ENCODE results near the gene DCP1A.
"Not testable (repeated sequence)": the region's sequence is repeated elsewhere in the genome, so short reads cannot be mapped to it uniquely, and the experiment has no call there.

Gene DCP1A

GRCh38 chr3:53347261-53348064 lies at the start of gene DCP1A:
Gene DCP1A, minus strand, starts transcription at chr3:53347543. Its CDS starts 26 bp downstream, at chr3:53347517.
- no peaks in the 10 kb centered on the region for H3K27me3 ChIP-seq (ENCODE audit: control insufficient read depth in 2 of 2, insufficient read depth in 2 of 2, low read length in 2 of 2)
- H3K9ac ChIP-seq (ENCODE audit: low read depth in 1 of 2, low read length in 2 of 2): peak within 1 kb of the TSS; percentile 96 to 97
- H3K27ac ChIP-seq (ENCODE audit: low read depth in 2 of 2, low read length in 2 of 2): peak within 1 kb of the TSS; percentile 95 to 97
- no peaks in the 10 kb centered on the region for H3K9me3 ChIP-seq (ENCODE audit: control insufficient read depth in 2 of 2, low read length in 2 of 2)
- H3K36me3 ChIP-seq (ENCODE audit: control insufficient read depth in 2 of 2, insufficient read depth in 2 of 2, low read length in 2 of 2): peaks cover 5 to 6% of the 10 kb centered on the region in 2 donors
- peaks cover 11 to 15% of the 10 kb centered on the region in 2 donors for H3K4me1 ChIP-seq (ENCODE audit: control insufficient read depth in 2 of 2, insufficient read depth in 2 of 2, low read length in 2 of 2)
- peak within 1 kb of the TSS; percentile 98 to 99 for H3K4me3 ChIP-seq (ENCODE audit: low read length in 2 of 2)

GRCh38 chr3:53384465-53385423 lies 37.4 kb upstream of the DCP1A start:
- Histone ChIP-seq H3K9me3 (ENCODE audit: control insufficient read depth in 2 of 2, low read length in 2 of 2) (no peaks in the 10 kb centered on the region), H3K4me1 (ENCODE audit: control insufficient read depth in 2 of 2, insufficient read depth in 2 of 2, low read length in 2 of 2) (no peaks in the 10 kb centered on the region), H3K27ac (ENCODE audit: low read depth in 2 of 2, low read length in 2 of 2) (no peak overlapping the region)

GRCh38 chr3:53382106-53382505 lies 34.8 kb upstream of the DCP1A start:
- no peaks in the 10 kb centered on the region for H3K27me3 ChIP-seq (ENCODE audit: control insufficient read depth in 2 of 2, insufficient read depth in 2 of 2, low read length in 2 of 2)
- no peak overlapping the region for H3K27ac ChIP-seq (ENCODE audit: low read depth in 2 of 2, low read length in 2 of 2)
- H3K4me1 ChIP-seq (ENCODE audit: control insufficient read depth in 2 of 2, insufficient read depth in 2 of 2, low read length in 2 of 2): no peaks in the 10 kb centered on the region
- H3K36me3 ChIP-seq (ENCODE audit: control insufficient read depth in 2 of 2, insufficient read depth in 2 of 2, low read length in 2 of 2): no peaks in the 10 kb centered on the region
- H3K9me3 ChIP-seq (ENCODE audit: control insufficient read depth in 2 of 2, low read length in 2 of 2): no peaks in the 10 kb centered on the region
- no peak overlapping the region for H3K4me3 ChIP-seq (ENCODE audit: low read length in 2 of 2)
- no peak overlapping the region for H3K9ac ChIP-seq (ENCODE audit: low read depth in 1 of 2, low read length in 2 of 2)

More at GRCh38 chr3:53384465-53385423, 37.4 kb upstream of the DCP1A start:
- Histone ChIP-seq H3K9ac (ENCODE audit: low read depth in 1 of 2, low read length in 2 of 2) (no peak overlapping the region), H3K27me3 (ENCODE audit: control insufficient read depth in 2 of 2, insufficient read depth in 2 of 2, low read length in 2 of 2) (no peaks in the 10 kb centered on the region), H3K4me3 (ENCODE audit: low read length in 2 of 2) (no peak overlapping the region), H3K36me3 (ENCODE audit: control insufficient read depth in 2 of 2, insufficient read depth in 2 of 2, low read length in 2 of 2) (no peaks in the 10 kb centered on the region)

GRCh38 chr3:53380306-53380705 lies 33.0 kb upstream of the DCP1A start:
- no peak overlapping the region for H3K9ac ChIP-seq (ENCODE audit: low read depth in 1 of 2, low read length in 2 of 2)
- no peak overlapping the region for H3K4me3 ChIP-seq (ENCODE audit: low read length in 2 of 2)
- H3K36me3 ChIP-seq (ENCODE audit: control insufficient read depth in 2 of 2, insufficient read depth in 2 of 2, low read length in 2 of 2): no peaks in the 10 kb centered on the region
- no peaks in the 10 kb centered on the region for H3K9me3 ChIP-seq (ENCODE audit: control insufficient read depth in 2 of 2, low read length in 2 of 2)
- no peaks in the 10 kb centered on the region for H3K27me3 ChIP-seq (ENCODE audit: control insufficient read depth in 2 of 2, insufficient read depth in 2 of 2, low read length in 2 of 2)
- H3K27ac ChIP-seq (ENCODE audit: low read depth in 2 of 2, low read length in 2 of 2): no peak overlapping the region
- no peaks in the 10 kb centered on the region for H3K4me1 ChIP-seq (ENCODE audit: control insufficient read depth in 2 of 2, insufficient read depth in 2 of 2, low read length in 2 of 2)

GRCh38 chr3:53379898-53380297 lies 32.6 kb upstream of the DCP1A start:
- no peaks in the 10 kb centered on the region for H3K36me3 ChIP-seq (ENCODE audit: control insufficient read depth in 2 of 2, insufficient read depth in 2 of 2, low read length in 2 of 2)
- no peak overlapping the region for H3K4me3 ChIP-seq (ENCODE audit: low read length in 2 of 2)
- H3K9me3 ChIP-seq (ENCODE audit: control insufficient read depth in 2 of 2, low read length in 2 of 2): no peaks in the 10 kb centered on the region
- H3K4me1 ChIP-seq (ENCODE audit: control insufficient read depth in 2 of 2, insufficient read depth in 2 of 2, low read length in 2 of 2): no peaks in the 10 kb centered on the region
- H3K27me3 ChIP-seq (ENCODE audit: control insufficient read depth in 2 of 2, insufficient read depth in 2 of 2, low read length in 2 of 2): no peaks in the 10 kb centered on the region
- no peak overlapping the region for H3K9ac ChIP-seq (ENCODE audit: low read depth in 1 of 2, low read length in 2 of 2)
- H3K27ac ChIP-seq (ENCODE audit: low read depth in 2 of 2, low read length in 2 of 2): no peak overlapping the region

GRCh38 chr3:53377794-53378193 lies 30.5 kb upstream of the DCP1A start:
- no peak overlapping the region for H3K27ac ChIP-seq (ENCODE audit: low read depth in 2 of 2, low read length in 2 of 2)
- H3K36me3 ChIP-seq (ENCODE audit: control insufficient read depth in 2 of 2, insufficient read depth in 2 of 2, low read length in 2 of 2): no peaks in the 10 kb centered on the region
- no peaks in the 10 kb centered on the region for H3K9me3 ChIP-seq (ENCODE audit: control insufficient read depth in 2 of 2, low read length in 2 of 2)
- no peak overlapping the region for H3K9ac ChIP-seq (ENCODE audit: low read depth in 1 of 2, low read length in 2 of 2)
- H3K27me3 ChIP-seq (ENCODE audit: control insufficient read depth in 2 of 2, insufficient read depth in 2 of 2, low read length in 2 of 2): no peaks in the 10 kb centered on the region
- no peak overlapping the region for H3K4me3 ChIP-seq (ENCODE audit: low read length in 2 of 2)
- H3K4me1 ChIP-seq (ENCODE audit: control insufficient read depth in 2 of 2, insufficient read depth in 2 of 2, low read length in 2 of 2): no peaks in the 10 kb centered on the region

GRCh38 chr3:53376679-53377078 lies 29.3 kb upstream of the DCP1A start:
- no peak overlapping the region for H3K27ac ChIP-seq (ENCODE audit: low read depth in 2 of 2, low read length in 2 of 2)
- H3K4me1 ChIP-seq (ENCODE audit: control insufficient read depth in 2 of 2, insufficient read depth in 2 of 2, low read length in 2 of 2): no peaks in the 10 kb centered on the region
- H3K9me3 ChIP-seq (ENCODE audit: control insufficient read depth in 2 of 2, low read length in 2 of 2): no peaks in the 10 kb centered on the region
- no peak overlapping the region for H3K9ac ChIP-seq (ENCODE audit: low read depth in 1 of 2, low read length in 2 of 2)
- H3K4me3 ChIP-seq (ENCODE audit: low read length in 2 of 2): no peak overlapping the region
- no peaks in the 10 kb centered on the region for H3K36me3 ChIP-seq (ENCODE audit: control insufficient read depth in 2 of 2, insufficient read depth in 2 of 2, low read length in 2 of 2)
- H3K27me3 ChIP-seq (ENCODE audit: control insufficient read depth in 2 of 2, insufficient read depth in 2 of 2, low read length in 2 of 2): no peaks in the 10 kb centered on the region

GRCh38 chr3:53375019-53375418 lies 27.7 kb upstream of the DCP1A start:
- H3K4me1 ChIP-seq (ENCODE audit: control insufficient read depth in 2 of 2, insufficient read depth in 2 of 2, low read length in 2 of 2): no peaks in the 10 kb centered on the region
- no peak overlapping the region for H3K9ac ChIP-seq (ENCODE audit: low read depth in 1 of 2, low read length in 2 of 2)
- no peak overlapping the region for H3K27ac ChIP-seq (ENCODE audit: low read depth in 2 of 2, low read length in 2 of 2)
- H3K36me3 ChIP-seq (ENCODE audit: control insufficient read depth in 2 of 2, insufficient read depth in 2 of 2, low read length in 2 of 2): no peaks in the 10 kb centered on the region
- no peaks in the 10 kb centered on the region for H3K27me3 ChIP-seq (ENCODE audit: control insufficient read depth in 2 of 2, insufficient read depth in 2 of 2, low read length in 2 of 2)
- no peak overlapping the region for H3K4me3 ChIP-seq (ENCODE audit: low read length in 2 of 2)
- H3K9me3 ChIP-seq (ENCODE audit: control insufficient read depth in 2 of 2, low read length in 2 of 2): no peaks in the 10 kb centered on the region

GRCh38 chr3:53370719-53371118 lies 23.4 kb upstream of the DCP1A start:
- H3K36me3 ChIP-seq (ENCODE audit: control insufficient read depth in 2 of 2, insufficient read depth in 2 of 2, low read length in 2 of 2): not testable (repeated sequence)

GRCh38 chr3:53361852-53362251 lies 14.5 kb upstream of the DCP1A start:
- H3K27ac ChIP-seq (ENCODE audit: low read depth in 2 of 2, low read length in 2 of 2): no peak overlapping the region
- H3K36me3 ChIP-seq (ENCODE audit: control insufficient read depth in 2 of 2, insufficient read depth in 2 of 2, low read length in 2 of 2): no peaks in the 10 kb centered on the region
- H3K4me1 ChIP-seq (ENCODE audit: control insufficient read depth in 2 of 2, insufficient read depth in 2 of 2, low read length in 2 of 2): no peaks in the 10 kb centered on the region
- H3K9ac ChIP-seq (ENCODE audit: low read depth in 1 of 2, low read length in 2 of 2): no peak overlapping the region
- H3K4me3 ChIP-seq (ENCODE audit: low read length in 2 of 2): no peak overlapping the region
- H3K9me3 ChIP-seq (ENCODE audit: control insufficient read depth in 2 of 2, low read length in 2 of 2): no peaks in the 10 kb centered on the region
- H3K27me3 ChIP-seq (ENCODE audit: control insufficient read depth in 2 of 2, insufficient read depth in 2 of 2, low read length in 2 of 2): no peaks in the 10 kb centered on the region

More at GRCh38 chr3:53370719-53371118, 23.4 kb upstream of the DCP1A start:
- H3K27ac ChIP-seq (ENCODE audit: low read depth in 2 of 2, low read length in 2 of 2); H3K9me3 ChIP-seq (ENCODE audit: control insufficient read depth in 2 of 2, low read length in 2 of 2); H3K27me3 ChIP-seq (ENCODE audit: control insufficient read depth in 2 of 2, insufficient read depth in 2 of 2, low read length in 2 of 2); H3K4me1 ChIP-seq (ENCODE audit: control insufficient read depth in 2 of 2, insufficient read depth in 2 of 2, low read length in 2 of 2): not testable (repeated sequence)
- Histone ChIP-seq H3K4me3 (ENCODE audit: low read length in 2 of 2) (peak overlapping the region in 1 of 2 donors; percentile 44), H3K9ac (ENCODE audit: low read depth in 1 of 2, low read length in 2 of 2) (peak overlapping the region in 1 of 2 donors; percentile 26)

Measured in mucosa of rectum (tissue), 2 donors.